Adrenal gland (tissue), 5 donors: Measurements from ENCODE around the gene COX10.

Experiments
- POLR2A ChIP-seq, 2 donors: fragments of 450-650 bp; IDR thresholded peaks; one replicate each; pipeline ENCODE4 v1.6.1; 2017; ENCODE audit warnings: antibody characterized with exemption in 2 of 2, mild to moderate bottlenecking in 2 of 2, moderate library complexity in 1 of 2
- TF ChIP-seq, protein P1 (sequence below), 6 experiments: fragments of 450-650 bp in 4 of 6; fragments of 200-600 bp in 2 of 6; sonication (generic) in 1 of 6; IDR thresholded peaks; 1 replicate in 5 of 6; 2 replicates in 1 of 6; pipeline versions ENCODE4 v1.5.1 to v1.8.0; 2016 to 2021; ENCODE audit warnings: antibody characterized with exemption in 6 of 6, mild to moderate bottlenecking in 2 of 6, moderate library complexity in 1 of 6
- donor health status: DM: no; HTN: no; CAD: no.

DNA sequence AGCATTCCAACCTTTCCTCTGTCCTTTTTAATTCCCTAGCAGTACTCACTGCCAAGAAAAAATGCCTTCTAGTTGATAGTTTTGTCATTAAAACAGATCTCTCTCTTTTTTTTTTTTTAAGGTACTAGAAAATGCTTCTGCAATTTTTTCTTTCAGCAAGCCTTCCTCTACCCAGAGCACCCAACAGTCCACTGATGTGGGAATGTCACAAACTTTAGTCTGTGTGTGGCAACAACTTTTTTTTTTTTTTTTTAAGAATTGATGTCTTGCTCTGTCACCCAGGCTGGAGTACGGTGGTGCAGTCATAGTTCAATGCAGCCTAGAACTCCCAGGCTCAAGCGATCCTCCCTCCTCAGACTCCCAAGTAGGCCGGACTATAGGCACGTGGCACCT lies 132.7 kb downstream of the COX10 start:
- TF ChIP-seq, protein P1, sequence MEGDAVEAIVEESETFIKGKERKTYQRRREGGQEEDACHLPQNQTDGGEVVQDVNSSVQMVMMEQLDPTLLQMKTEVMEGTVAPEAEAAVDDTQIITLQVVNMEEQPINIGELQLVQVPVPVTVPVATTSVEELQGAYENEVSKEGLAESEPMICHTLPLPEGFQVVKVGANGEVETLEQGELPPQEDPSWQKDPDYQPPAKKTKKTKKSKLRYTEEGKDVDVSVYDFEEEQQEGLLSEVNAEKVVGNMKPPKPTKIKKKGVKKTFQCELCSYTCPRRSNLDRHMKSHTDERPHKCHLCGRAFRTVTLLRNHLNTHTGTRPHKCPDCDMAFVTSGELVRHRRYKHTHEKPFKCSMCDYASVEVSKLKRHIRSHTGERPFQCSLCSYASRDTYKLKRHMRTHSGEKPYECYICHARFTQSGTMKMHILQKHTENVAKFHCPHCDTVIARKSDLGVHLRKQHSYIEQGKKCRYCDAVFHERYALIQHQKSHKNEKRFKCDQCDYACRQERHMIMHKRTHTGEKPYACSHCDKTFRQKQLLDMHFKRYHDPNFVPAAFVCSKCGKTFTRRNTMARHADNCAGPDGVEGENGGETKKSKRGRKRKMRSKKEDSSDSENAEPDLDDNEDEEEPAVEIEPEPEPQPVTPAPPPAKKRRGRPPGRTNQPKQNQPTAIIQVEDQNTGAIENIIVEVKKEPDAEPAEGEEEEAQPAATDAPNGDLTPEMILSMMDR (IDR thresholded peaks at IDR 0.05) = no peak
- TF ChIP-seq POLR2A (IDR thresholded peaks at IDR 0.05) = no peak
